Left ventricle myocardium superior (tissue), 1 donor: ENCODE results near the gene SLC47A1. TPM values are rescaled to one million over a fixed set of nuclear protein-coding genes. Genes with fewer than 3 reads are reported as not detected.
"Not testable (repeated sequence)": the region's sequence is repeated elsewhere in the genome, so short reads cannot be mapped to it uniquely, and the experiment has no call there.

Experiments
- ATAC-seq: fragments of 200-7000 bp; cut with Tn5 transposase; one replicate; pipeline ENCODE4 v1.9.1; 2020; ENCODE audit warnings: mild to moderate bottlenecking, moderate library complexity
- DNase-seq: peaks from one replicate; pipeline ENCODE4 v3.0.0-alpha.2; 2020
- intact Hi-C: fragments of 100-400 bp; cut with micrococcal nuclease; formaldehyde crosslinking; loops from one replicate; pipeline ENCODE4 v1.11.0; 2022
- total RNA-seq: library from RNA; stranded (reverse); fragmentation: NEBNext Ultra II Directional; extraction: Animal tissue kit (Norgen Biotek cat#: 25700); gene quantifications from one replicate; pipeline ENCODE4 v1.2.1, GENCODE V29; 2021
- donor health status: DM: no; HTN: yes; CAD: no; lungs with severe emphysema.

Gene SLC47A1
- total RNA-seq, 1 donor from 2014 or later = 4.6 TPM

GRCh38 chr17:19517699-19518098, 16.0 kb upstream of the SLC47A1 start:
- ATAC-seq = no peak
- no peak for DNase-seq
- intact Hi-C loops = no loop called here

GRCh38 chr17:19519388-19520291, 14.0 kb upstream of the SLC47A1 start:
- DNase-seq, ATAC-seq, intact Hi-C loops: not testable (repeated sequence)

GRCh38 chr17:19520641-19521040, 13.0 kb upstream of the SLC47A1 start:
- intact Hi-C loops = no loop called here
- no peak for DNase-seq
- ATAC-seq = no peak

- intact Hi-C loops = no loop called here
Observed at GRCh38 chr17:19523690-19524089, 10.0 kb upstream of the SLC47A1 start.

GRCh38 chr17:19526950-19527349, 6.7 kb upstream of the SLC47A1 start:
- intact Hi-C loops, DNase-seq, ATAC-seq: not testable (repeated sequence)

More at GRCh38 chr17:19523690-19524089, 10.0 kb upstream of the SLC47A1 start:
- no peak for ATAC-seq
- no peak for DNase-seq

- intact Hi-C loops = no loop called here
- ATAC-seq (no peak), DNase-seq (no peak)
Observed at GRCh38 chr17:19531780-19532501, 1.7 kb upstream of the SLC47A1 start.

GRCh38 chr17:19533036-19533717, 477 bp upstream of the SLC47A1 start:
- peak; percentile 7 for ATAC-seq
- intact Hi-C loops = no loop called here

GRCh38 chr17:19534562-19535149, 1.0 kb downstream of the SLC47A1 start:
- ATAC-seq = no peak
- intact Hi-C loops = no loop called here
- DNase-seq = no peak

More at GRCh38 chr17:19533036-19533717, 477 bp upstream of the SLC47A1 start:
- no peak for DNase-seq

GRCh38 chr17:19537111-19537510, 3.5 kb downstream of the SLC47A1 start:
- DNase-seq (no peak), ATAC-seq (no peak)
- intact Hi-C loops = no loop called here

- intact Hi-C loops = no loop called here
- ATAC-seq (peak; percentile 58), DNase-seq (peak; percentile 40)
Observed at GRCh38 chr17:19538095-19539039, 4.7 kb downstream of the SLC47A1 start.

- DNase-seq = no peak
- intact Hi-C loops = no loop called here
- ATAC-seq = peak; percentile 67
Observed at GRCh38 chr17:19539040-19539399, 5.4 kb downstream of the SLC47A1 start.

GRCh38 chr17:19539841-19540311, 6.2 kb downstream of the SLC47A1 start:
- intact Hi-C loops = no loop called here
- ATAC-seq = peak; percentile 29
- DNase-seq = no peak

GRCh38 chr17:19540706-19541370, 7.2 kb downstream of the SLC47A1 start:
- no peak for ATAC-seq
- DNase-seq = no peak
- intact Hi-C loops = no loop called here

- no peak for ATAC-seq
- DNase-seq = no peak
- intact Hi-C loops = no loop called here
Observed at GRCh38 chr17:19541445-19541844, 7.8 kb downstream of the SLC47A1 start.

GRCh38 chr17:19542247-19542646, 8.6 kb downstream of the SLC47A1 start:
- no peak for ATAC-seq
- intact Hi-C loops = no loop called here

GRCh38 chr17:19544366-19544765, 10.7 kb downstream of the SLC47A1 start:
- DNase-seq = no peak
- intact Hi-C loops = no loop called here
- ATAC-seq = no peak

More at GRCh38 chr17:19542247-19542646, 8.6 kb downstream of the SLC47A1 start:
- no peak for DNase-seq

- ATAC-seq (peak; percentile 85), DNase-seq (peak; percentile 61)
- intact Hi-C loops = no loop called here
Observed at GRCh38 chr17:19546289-19547065, 12.8 kb downstream of the SLC47A1 start.
